NCI-H345 (cell line): Measurements from ENCODE around the gene RAPGEF1.

ENCODE experiments used
- DNase-seq: peaks from one replicate; lab custom pipeline; 2025; lab: John Stamatoyannopoulos, UW

Gene RAPGEF1

GRCh38 chr9:131707733-131708157 is 32.1 kb downstream of the RAPGEF1 start:
- DNase-seq = no peak

- DNase-seq = no peak
Measured at GRCh38 chr9:131707050-131707449, 32.8 kb downstream of the RAPGEF1 start.

GRCh38 chr9:131706608-131706970 is 33.3 kb downstream of the RAPGEF1 start:
- no peak for DNase-seq

GRCh38 chr9:131704988-131705387 is 34.9 kb downstream of the RAPGEF1 start:
- DNase-seq = no peak

GRCh38 chr9:131704141-131704983 is 35.5 kb downstream of the RAPGEF1 start:
- peak; percentile 83 for DNase-seq

- DNase-seq = no peak
Measured at GRCh38 chr9:131703697-131704096, 36.2 kb downstream of the RAPGEF1 start.

- no peak for DNase-seq
Measured at GRCh38 chr9:131702911-131703310, 37.0 kb downstream of the RAPGEF1 start.

GRCh38 chr9:131701789-131702337 is 38.0 kb downstream of the RAPGEF1 start:
- DNase-seq = no peak

GRCh38 chr9:131701436-131701781 is 38.5 kb downstream of the RAPGEF1 start:
- DNase-seq = no peak

- DNase-seq = no peak
Measured at GRCh38 chr9:131700765-131701435, 39.0 kb downstream of the RAPGEF1 start.

- DNase-seq = no peak
Measured at GRCh38 chr9:131700076-131700475, 39.8 kb downstream of the RAPGEF1 start.

- no peak for DNase-seq
Measured at GRCh38 chr9:131698618-131698985, 41.3 kb downstream of the RAPGEF1 start.

GRCh38 chr9:131697908-131698617 is 41.8 kb downstream of the RAPGEF1 start:
- no peak for DNase-seq

GRCh38 chr9:131697097-131697496 is 42.8 kb downstream of the RAPGEF1 start:
- no peak for DNase-seq

- no peak for DNase-seq
Measured at GRCh38 chr9:131695836-131696460, 43.9 kb downstream of the RAPGEF1 start.

GRCh38 chr9:131695366-131695765 is 44.5 kb downstream of the RAPGEF1 start:
- DNase-seq = no peak

- DNase-seq = no peak
Measured at GRCh38 chr9:131693651-131694597, 46.0 kb downstream of the RAPGEF1 start.

GRCh38 chr9:131692612-131693562 is 47.0 kb downstream of the RAPGEF1 start:
- no peak for DNase-seq

GRCh38 chr9:131691969-131692611 is 47.8 kb downstream of the RAPGEF1 start:
- no peak for DNase-seq
